Liver (tissue), 9 donors: ENCODE data around the gene ADCY9. TPM values are rescaled to one million over a fixed set of nuclear protein-coding genes. Genes with fewer than 3 reads are reported as not detected.

ENCODE experiments used
- DNase-seq: peaks from one replicate; pipeline ENCODE4 v3.0.0-alpha.2; 2017; ENCODE audit warnings: low spot score
- H3K27ac ChIP-seq, 2 donors: one replicate each; pipeline ENCODE4 v1.7.0; 2013; ENCODE audit warnings: inconsistent platforms in 2 of 2, low read length in 2 of 2, control low read depth in 1 of 2, low read depth in 1 of 2, mild to moderate bottlenecking in 1 of 2
- H3K27me3 ChIP-seq, 4 donors: one replicate each; pipeline versions ENCODE4 v1.6.1 to v1.7.0; 2013; ENCODE audit warnings: low read length in 3 of 4, inconsistent platforms in 1 of 4, mild to moderate bottlenecking in 1 of 4, moderate library complexity in 1 of 4; ENCODE audit not compliant: control insufficient read depth in 4 of 4, insufficient read depth in 4 of 4
- H3K36me3 ChIP-seq, 4 donors: one replicate each; pipeline versions ENCODE4 v1.6.1 to v1.7.0; 2013; ENCODE audit warnings: low read length in 3 of 4, mild to moderate bottlenecking in 3 of 4, low read depth in 1 of 4, moderate library complexity in 1 of 4; ENCODE audit not compliant: control insufficient read depth in 4 of 4, insufficient read depth in 3 of 4
- H3K4me1 ChIP-seq, 4 donors: one replicate each; pipeline versions ENCODE4 v1.6.1 to v1.7.0; 2013; ENCODE audit warnings: low read length in 3 of 4, mild to moderate bottlenecking in 3 of 4, moderate library complexity in 1 of 4; ENCODE audit not compliant: control insufficient read depth in 4 of 4, insufficient read depth in 4 of 4
- H3K4me3 ChIP-seq, 3 donors: one replicate each; pipeline versions ENCODE4 v1.6.1 to v1.7.0; 2013; ENCODE audit warnings: low read length in 3 of 3, control low read depth in 1 of 3, low read depth in 1 of 3, mild to moderate bottlenecking in 1 of 3
- H3K9ac ChIP-seq, 2 donors: one replicate each; pipeline ENCODE4 v1.7.0; 2013; ENCODE audit warnings: low read length in 2 of 2, mild to moderate bottlenecking in 2 of 2, moderate library complexity in 2 of 2, control low read depth in 1 of 2, low read depth in 1 of 2
- H3K9me3 ChIP-seq, 4 donors: one replicate each; pipeline versions ENCODE4 v1.6.1 to v1.7.0; 2013; ENCODE audit warnings: low read length in 3 of 4; ENCODE audit not compliant: control insufficient read depth in 4 of 4
- EGR1 ChIP-seq, 2 donors: IDR thresholded peaks; 2 replicates each; pipeline ENCODE4 v1.6.1; 2016 to 2018; ENCODE audit warnings: antibody characterized with exemption in 2 of 2, low read depth in 2 of 2
- FOXA1 ChIP-seq: IDR thresholded peaks from 2 replicates; pipeline ENCODE4 v1.6.1; 2016; ENCODE audit warnings: antibody characterized with exemption
- FOXA2 ChIP-seq: IDR thresholded peaks from 2 replicates; pipeline ENCODE4 v1.6.1; 2016; ENCODE audit warnings: antibody characterized with exemption
- GABPA ChIP-seq, 2 donors: IDR thresholded peaks in 1 of 2; conservative IDR thresholded peaks in 1 of 2; 2 replicates each; pipeline ENCODE4 v1.6.1; 2016; ENCODE audit warnings: antibody characterized with exemption in 2 of 2, mild to moderate bottlenecking in 1 of 2, moderate library complexity in 1 of 2
- HNF4A ChIP-seq, 2 donors: conservative IDR thresholded peaks; 2 replicates each; pipeline ENCODE4 v1.6.1; 2016; ENCODE audit warnings: antibody characterized with exemption in 2 of 2, mild to moderate bottlenecking in 2 of 2
- HNF4G ChIP-seq: IDR thresholded peaks from 2 replicates; pipeline ENCODE4 v1.6.1; 2016; ENCODE audit warnings: antibody characterized with exemption
- JUND ChIP-seq, 2 donors: IDR thresholded peaks; 2 replicates each; pipeline ENCODE4 v1.6.1; 2016; ENCODE audit warnings: antibody characterized with exemption in 2 of 2
- NR2F2 ChIP-seq: IDR thresholded peaks from 2 replicates; pipeline ENCODE4 v1.6.1; 2016; ENCODE audit warnings: antibody characterized with exemption
- RAD21 ChIP-seq, 2 donors: IDR thresholded peaks; 2 replicates each; pipeline ENCODE4 v1.6.1; 2016; ENCODE audit warnings: antibody characterized with exemption in 2 of 2, mild to moderate bottlenecking in 2 of 2
- RXRA ChIP-seq, 2 donors: IDR thresholded peaks; 2 replicates each; pipeline ENCODE4 v1.6.1; 2017 to 2018; ENCODE audit warnings: antibody characterized with exemption in 2 of 2, mild to moderate bottlenecking in 1 of 2
- SP1 ChIP-seq: IDR thresholded peaks from 2 replicates; pipeline ENCODE4 v1.6.1; 2018; ENCODE audit warnings: antibody characterized with exemption, mild to moderate bottlenecking
- TAF1 ChIP-seq: conservative IDR thresholded peaks from 2 replicates; pipeline ENCODE4 v1.6.1; 2016; ENCODE audit warnings: antibody characterized with exemption, mild to moderate bottlenecking
- YY1 ChIP-seq: IDR thresholded peaks from 2 replicates; pipeline ENCODE4 v1.6.1; 2016; ENCODE audit warnings: antibody characterized with exemption, mild to moderate bottlenecking
- WGBS: extraction: QIAGEN DNeasy Blood & Tissue Kit; methylation state at CpG from one replicate; pipeline ENCODE4 v1.1.7; 2013; 5-methylcytosine and 5-hydroxymethylcytosine counted together
- polyA plus RNA-seq, 2 donors: library from polyadenylated mRNA; stranded (reverse) in 1 of 2; unstranded in 1 of 2; fragments of 200-250 nt in 1 of 2; fragments of >200 nt in 1 of 2; fragmentation: Nextera tagmentation in 1 of 2; extraction: Ambion mirVana in 1 of 2; gene quantifications; one replicate each; pipeline versions ENCODE4 v1.2.1 to v1.2.3, GENCODE V29; 2013 to 2015
- total RNA-seq, 2 donors: library from RNA; depleted of rRNA; stranded (reverse); fragments of >200 nt; gene quantifications; one replicate each; pipeline ENCODE4 v1.2.3, GENCODE V29; 2014
- TF ChIP-seq, protein P1 (sequence below): IDR thresholded peaks from 2 replicates; pipeline ENCODE4 v1.6.1; 2016; ENCODE audit warnings: antibody characterized with exemption
- TF ChIP-seq, protein P2 (sequence below): fragments of 150-350 bp; IDR thresholded peaks from 2 replicates; pipeline ENCODE4 v1.5.1; 2017; ENCODE audit warnings: improper control_type of control experiment, low read depth, low read length; ENCODE audit not compliant: missing input control
- TF ChIP-seq, protein P3 (sequence below): IDR thresholded peaks from 2 replicates; pipeline ENCODE4 v1.6.1; 2016; ENCODE audit warnings: antibody characterized with exemption
- TF ChIP-seq, protein P4 (sequence below): IDR thresholded peaks from 2 replicates; pipeline ENCODE4 v1.6.1; 2016; ENCODE audit warnings: antibody characterized with exemption
- TF ChIP-seq, protein P5 (sequence below): IDR thresholded peaks from 2 replicates; pipeline ENCODE4 v1.6.1; 2016; ENCODE audit warnings: antibody characterized with exemption, mild to moderate bottlenecking
- donor health status: healthy.
- donor health status: healthy.
- donor health status: healthy.
- donor health status: healthy.
- donor health status: healthy.

The ADCY9 gene
- total and polyA plus RNA-seq, 4 donors = 3.6 to 25.1 (median 11.0) TPM

DNA sequence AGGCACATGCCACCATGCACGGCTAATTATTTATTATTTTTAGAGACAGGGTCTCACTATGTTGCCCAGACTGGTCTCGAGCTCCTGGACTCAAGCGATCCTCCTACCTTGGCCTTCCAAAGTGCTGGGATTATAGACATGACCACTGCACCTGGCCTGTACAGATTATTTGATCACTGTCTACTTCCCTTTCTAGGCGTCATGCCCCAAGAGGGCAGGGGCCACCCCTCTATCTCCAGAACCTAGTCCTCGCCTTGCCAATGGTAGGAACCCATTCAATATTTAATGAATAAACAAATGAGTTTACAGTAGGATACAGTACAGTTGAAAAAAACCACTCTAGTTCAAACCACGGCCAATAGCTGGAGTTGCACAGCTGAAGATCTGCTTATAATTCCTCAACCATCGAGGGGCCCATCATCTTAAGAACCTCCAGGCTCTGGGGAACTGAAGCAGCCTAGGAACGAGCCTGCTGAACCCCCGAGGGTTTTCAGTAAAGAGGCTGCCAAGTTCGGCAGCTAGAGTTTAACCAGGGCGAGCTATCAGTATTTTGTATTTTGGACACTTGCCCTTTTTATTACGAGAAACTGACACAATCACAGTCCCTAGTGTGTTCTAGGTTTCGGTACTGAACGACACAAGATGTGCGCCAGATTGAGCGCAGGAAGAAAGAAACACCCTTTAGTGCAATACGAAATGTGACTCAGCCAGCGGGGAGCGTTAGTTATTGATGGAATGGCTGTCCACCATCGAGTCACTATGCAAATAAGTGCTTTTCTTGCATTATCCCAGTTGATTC lies 14.6 kb downstream of the ADCY9 start:
- H3K9ac ChIP-seq = peak overlapping the region in 1 of 2 donors; percentile 36
- no peak for DNase-seq
- peak overlapping the region; percentile 50 to 73 for H3K27ac ChIP-seq
- no peaks in the 10 kb centered on the region for H3K9me3 ChIP-seq
- no peaks in the 10 kb centered on the region for H3K27me3 ChIP-seq
- H3K36me3 ChIP-seq = no peaks in the 10 kb centered on the region
- peak overlapping the region in 1 of 3 donors; percentile 27 for H3K4me3 ChIP-seq
- TF ChIP-seq GABPA (IDR thresholded peaks at IDR 0.05 in 1 of 2, conservative IDR thresholded peaks at IDR 0.05 in 1 of 2) (no peak), JUND (IDR thresholded peaks at IDR 0.05) (no peak), RAD21 (IDR thresholded peaks at IDR 0.05) (no peak), TAF1 (no peak), HNF4A (conservative IDR thresholded peaks at IDR 0.05) (peak in 1 of 2 donors; percentile 19), NR2F2 (no peak), RXRA (IDR thresholded peaks at IDR 0.05) (peak; percentile 10 to 41), HNF4G (no peak), FOXA2 (no peak), SP1 (no peak), EGR1 (IDR thresholded peaks at IDR 0.05; ENCODE audit: low read depth in 2 of 2) (no peak), YY1 (peak; percentile 31), FOXA1 (no peak)
- TF ChIP-seq, protein P1, sequence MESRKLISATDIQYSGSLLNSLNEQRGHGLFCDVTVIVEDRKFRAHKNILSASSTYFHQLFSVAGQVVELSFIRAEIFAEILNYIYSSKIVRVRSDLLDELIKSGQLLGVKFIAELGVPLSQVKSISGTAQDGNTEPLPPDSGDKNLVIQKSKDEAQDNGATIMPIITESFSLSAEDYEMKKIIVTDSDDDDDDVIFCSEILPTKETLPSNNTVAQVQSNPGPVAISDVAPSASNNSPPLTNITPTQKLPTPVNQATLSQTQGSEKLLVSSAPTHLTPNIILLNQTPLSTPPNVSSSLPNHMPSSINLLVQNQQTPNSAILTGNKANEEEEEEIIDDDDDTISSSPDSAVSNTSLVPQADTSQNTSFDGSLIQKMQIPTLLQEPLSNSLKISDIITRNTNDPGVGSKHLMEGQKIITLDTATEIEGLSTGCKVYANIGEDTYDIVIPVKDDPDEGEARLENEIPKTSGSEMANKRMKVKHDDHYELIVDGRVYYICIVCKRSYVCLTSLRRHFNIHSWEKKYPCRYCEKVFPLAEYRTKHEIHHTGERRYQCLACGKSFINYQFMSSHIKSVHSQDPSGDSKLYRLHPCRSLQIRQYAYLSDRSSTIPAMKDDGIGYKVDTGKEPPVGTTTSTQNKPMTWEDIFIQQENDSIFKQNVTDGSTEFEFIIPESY = peak; percentile 27
- TF ChIP-seq, protein P2, sequence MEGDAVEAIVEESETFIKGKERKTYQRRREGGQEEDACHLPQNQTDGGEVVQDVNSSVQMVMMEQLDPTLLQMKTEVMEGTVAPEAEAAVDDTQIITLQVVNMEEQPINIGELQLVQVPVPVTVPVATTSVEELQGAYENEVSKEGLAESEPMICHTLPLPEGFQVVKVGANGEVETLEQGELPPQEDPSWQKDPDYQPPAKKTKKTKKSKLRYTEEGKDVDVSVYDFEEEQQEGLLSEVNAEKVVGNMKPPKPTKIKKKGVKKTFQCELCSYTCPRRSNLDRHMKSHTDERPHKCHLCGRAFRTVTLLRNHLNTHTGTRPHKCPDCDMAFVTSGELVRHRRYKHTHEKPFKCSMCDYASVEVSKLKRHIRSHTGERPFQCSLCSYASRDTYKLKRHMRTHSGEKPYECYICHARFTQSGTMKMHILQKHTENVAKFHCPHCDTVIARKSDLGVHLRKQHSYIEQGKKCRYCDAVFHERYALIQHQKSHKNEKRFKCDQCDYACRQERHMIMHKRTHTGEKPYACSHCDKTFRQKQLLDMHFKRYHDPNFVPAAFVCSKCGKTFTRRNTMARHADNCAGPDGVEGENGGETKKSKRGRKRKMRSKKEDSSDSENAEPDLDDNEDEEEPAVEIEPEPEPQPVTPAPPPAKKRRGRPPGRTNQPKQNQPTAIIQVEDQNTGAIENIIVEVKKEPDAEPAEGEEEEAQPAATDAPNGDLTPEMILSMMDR = no peak
- TF ChIP-seq, protein P3, sequence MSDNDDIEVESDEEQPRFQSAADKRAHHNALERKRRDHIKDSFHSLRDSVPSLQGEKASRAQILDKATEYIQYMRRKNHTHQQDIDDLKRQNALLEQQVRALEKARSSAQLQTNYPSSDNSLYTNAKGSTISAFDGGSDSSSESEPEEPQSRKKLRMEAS = no peak
- TF ChIP-seq, protein P4, sequence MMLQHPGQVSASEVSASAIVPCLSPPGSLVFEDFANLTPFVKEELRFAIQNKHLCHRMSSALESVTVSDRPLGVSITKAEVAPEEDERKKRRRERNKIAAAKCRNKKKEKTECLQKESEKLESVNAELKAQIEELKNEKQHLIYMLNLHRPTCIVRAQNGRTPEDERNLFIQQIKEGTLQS = no peak
- TF ChIP-seq, protein P5, sequence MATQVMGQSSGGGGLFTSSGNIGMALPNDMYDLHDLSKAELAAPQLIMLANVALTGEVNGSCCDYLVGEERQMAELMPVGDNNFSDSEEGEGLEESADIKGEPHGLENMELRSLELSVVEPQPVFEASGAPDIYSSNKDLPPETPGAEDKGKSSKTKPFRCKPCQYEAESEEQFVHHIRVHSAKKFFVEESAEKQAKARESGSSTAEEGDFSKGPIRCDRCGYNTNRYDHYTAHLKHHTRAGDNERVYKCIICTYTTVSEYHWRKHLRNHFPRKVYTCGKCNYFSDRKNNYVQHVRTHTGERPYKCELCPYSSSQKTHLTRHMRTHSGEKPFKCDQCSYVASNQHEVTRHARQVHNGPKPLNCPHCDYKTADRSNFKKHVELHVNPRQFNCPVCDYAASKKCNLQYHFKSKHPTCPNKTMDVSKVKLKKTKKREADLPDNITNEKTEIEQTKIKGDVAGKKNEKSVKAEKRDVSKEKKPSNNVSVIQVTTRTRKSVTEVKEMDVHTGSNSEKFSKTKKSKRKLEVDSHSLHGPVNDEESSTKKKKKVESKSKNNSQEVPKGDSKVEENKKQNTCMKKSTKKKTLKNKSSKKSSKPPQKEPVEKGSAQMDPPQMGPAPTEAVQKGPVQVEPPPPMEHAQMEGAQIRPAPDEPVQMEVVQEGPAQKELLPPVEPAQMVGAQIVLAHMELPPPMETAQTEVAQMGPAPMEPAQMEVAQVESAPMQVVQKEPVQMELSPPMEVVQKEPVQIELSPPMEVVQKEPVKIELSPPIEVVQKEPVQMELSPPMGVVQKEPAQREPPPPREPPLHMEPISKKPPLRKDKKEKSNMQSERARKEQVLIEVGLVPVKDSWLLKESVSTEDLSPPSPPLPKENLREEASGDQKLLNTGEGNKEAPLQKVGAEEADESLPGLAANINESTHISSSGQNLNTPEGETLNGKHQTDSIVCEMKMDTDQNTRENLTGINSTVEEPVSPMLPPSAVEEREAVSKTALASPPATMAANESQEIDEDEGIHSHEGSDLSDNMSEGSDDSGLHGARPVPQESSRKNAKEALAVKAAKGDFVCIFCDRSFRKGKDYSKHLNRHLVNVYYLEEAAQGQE = no peak
- WGBS = 55% methylated on average over 20 of the region's 20 CpGs
- peaks cover 0 to 21% (median 11%) of the 10 kb centered on the region in 4 donors for H3K4me1 ChIP-seq
